ENCODE results near the gene DGKI. TPM values are rescaled to one million over a fixed set of nuclear protein-coding genes. Genes with fewer than 3 reads are reported as not detected.
A peak's percentile ranks its signal among the peaks of the same experiment; 100 is the strongest.

Gene DGKI
- polyA plus RNA-seq, 2 of the 4 experiments (the other 2 are of a cell fraction), result 0.05 to 0.08 TPM

DNA sequence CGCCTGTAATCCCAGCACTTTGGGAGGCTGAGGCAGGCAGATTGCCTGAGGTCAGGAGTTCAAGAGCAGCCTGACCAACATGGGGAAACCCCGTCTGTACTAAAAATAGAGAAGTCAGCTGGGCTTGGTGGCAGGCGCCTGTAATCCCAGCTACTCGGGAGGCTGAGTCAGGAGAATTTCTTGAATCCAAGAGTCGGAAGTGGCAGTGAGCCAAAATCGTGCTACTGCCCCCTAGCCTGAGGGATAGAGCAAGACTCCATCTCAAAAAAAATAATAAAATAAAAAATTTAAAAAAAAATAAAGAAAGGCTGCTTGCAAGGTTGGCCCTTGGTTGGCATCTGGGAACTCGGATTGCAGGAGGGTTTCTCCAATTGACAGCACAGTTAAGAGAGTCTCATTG lies 221.6 kb downstream of the DGKI start:
- 35% methylated on average over 7 of the region's 7 CpGs for WGBS (ENCODE audit: missing lambda C conversion rate)
- no peaks in the 10 kb centered on the region for H3K9me3 ChIP-seq
- H3K4me1 ChIP-seq, result no peaks in the 10 kb centered on the region
- TF ChIP-seq POLR2A (IDR thresholded peaks at IDR 0.05; ENCODE audit: low read length) (no peak), FOXS1 (CRISPR knock-in tag; IDR thresholded peaks at IDR 0.05) (no peak), FOSB (CRISPR knock-in tag; IDR thresholded peaks at IDR 0.05) (no peak), TFCP2L1 (CRISPR knock-in tag; IDR thresholded peaks at IDR 0.05) (no peak), NR3C1 (IDR thresholded peaks at IDR 0.05) (no peak), CHD2 (IDR thresholded peaks at IDR 0.05; ENCODE audit: low read length, partially characterized antibody) (no peak), CBX2 (IDR thresholded peaks at IDR 0.05; ENCODE audit: borderline replicate concordance, low read depth) (no peak), ESRRA (IDR thresholded peaks at IDR 0.05; ENCODE audit: borderline replicate concordance, low read length) (no peak), ZNF302 (CRISPR knock-in tag; IDR thresholded peaks at IDR 0.05) (no peak), KDM1A (IDR thresholded peaks at IDR 0.05; ENCODE audit: low read depth) (no peak), BHLHE40 (IDR thresholded peaks at IDR 0.05; ENCODE audit: low read depth, low read length) (no peak), SREBF2 (IDR thresholded peaks at IDR 0.05) (no peak)
- DNase-seq (ENCODE audit: low read depth in 1 of 2, low spot score in 1 of 2) (peak in 1 of 2 experiments; percentile 9), FAIRE-seq (no peak), ATAC-seq (no peak)
- POLR2A ChIA-PET, result no interaction called here
- H3K27ac ChIP-seq, result no peak overlapping the region
- CTCF ChIA-PET, result interaction anchor here (1.0 kb wide), 1 partner anchor 19 kb away, joined by 4 read pairs; no protein-coding TSS in a partner anchor
- H3K4me3 ChIP-seq, result no peak overlapping the region
- no peak overlapping the region for H3K4me2 ChIP-seq

DNA sequence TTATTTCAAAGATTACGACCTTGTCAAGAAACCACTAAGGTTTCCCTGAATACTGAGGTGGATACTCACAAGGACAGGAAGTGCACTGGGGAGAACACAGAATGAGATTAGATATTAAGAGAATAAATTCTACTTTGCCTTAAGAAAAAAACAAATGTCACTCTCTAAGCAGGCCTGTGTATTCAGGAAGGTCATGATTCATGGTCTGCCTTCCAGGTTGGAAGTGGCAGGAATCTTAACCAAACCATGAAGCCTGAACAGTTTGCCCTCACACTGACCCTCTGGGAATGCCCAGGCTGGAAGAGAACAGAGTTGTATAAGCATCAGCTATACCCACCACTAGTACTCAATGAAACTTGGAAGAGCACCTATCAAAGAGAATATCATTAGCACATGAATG lies 227.6 kb downstream of the DGKI start:
- DNase-seq (ENCODE audit: low read depth in 1 of 2, low spot score in 1 of 2), result no peak
- POLR2A ChIA-PET, result no interaction called here
- no peak overlapping the region for H3K27ac ChIP-seq
- 11% methylated on average over 1 of the region's 1 CpG for WGBS (ENCODE audit: missing lambda C conversion rate)
- CTCF ChIA-PET, result no interaction called here
- H3K9me3 ChIP-seq, result no peaks in the 10 kb centered on the region
- FAIRE-seq, result no peak
- no peaks in the 10 kb centered on the region for H3K4me1 ChIP-seq
- no peak for TF ChIP-seq NPAS2 (CRISPR knock-in tag; IDR thresholded peaks at IDR 0.05; ENCODE audit: borderline replicate concordance)
- no peak for TF ChIP-seq EHF (CRISPR knock-in tag; IDR thresholded peaks at IDR 0.05)
- TF ChIP-seq FOSL2 (IDR thresholded peaks at IDR 0.05), result no peak
- no peak for TF ChIP-seq FOSL2 (CRISPR knock-in tag; IDR thresholded peaks at IDR 0.05)
- no peak for TF ChIP-seq FOXS1 (CRISPR knock-in tag; IDR thresholded peaks at IDR 0.05)
- no peak for TF ChIP-seq POLR2AphosphoS2 (conservative IDR thresholded peaks at IDR 0.05; ENCODE audit: low read length)
- no peak for TF ChIP-seq ZSCAN20 (CRISPR knock-in tag; IDR thresholded peaks at IDR 0.05)
- no peak overlapping the region for H3K4me2 ChIP-seq
- ATAC-seq, result no peak
- H3K4me3 ChIP-seq, result no peak overlapping the region

DNA sequence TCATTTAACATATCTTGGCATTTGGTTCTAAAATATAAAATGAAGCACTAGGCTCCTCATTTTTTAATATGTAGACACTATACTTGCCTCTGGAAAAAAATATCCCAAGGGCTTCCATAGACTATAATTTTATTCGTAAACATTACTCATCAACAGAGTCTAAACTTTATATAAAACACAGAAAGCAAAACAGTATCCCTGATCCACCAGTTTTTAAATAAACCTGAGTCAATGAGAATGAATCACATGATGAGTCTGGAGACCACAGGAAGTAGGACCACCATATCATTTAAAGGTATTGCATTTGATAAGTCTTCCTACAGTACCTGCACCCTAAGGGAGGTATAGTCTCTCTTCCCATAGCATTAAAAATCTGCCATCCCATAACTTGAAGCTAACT lies 228.0 kb downstream of the DGKI start:
- TF ChIP-seq, protein P1, sequence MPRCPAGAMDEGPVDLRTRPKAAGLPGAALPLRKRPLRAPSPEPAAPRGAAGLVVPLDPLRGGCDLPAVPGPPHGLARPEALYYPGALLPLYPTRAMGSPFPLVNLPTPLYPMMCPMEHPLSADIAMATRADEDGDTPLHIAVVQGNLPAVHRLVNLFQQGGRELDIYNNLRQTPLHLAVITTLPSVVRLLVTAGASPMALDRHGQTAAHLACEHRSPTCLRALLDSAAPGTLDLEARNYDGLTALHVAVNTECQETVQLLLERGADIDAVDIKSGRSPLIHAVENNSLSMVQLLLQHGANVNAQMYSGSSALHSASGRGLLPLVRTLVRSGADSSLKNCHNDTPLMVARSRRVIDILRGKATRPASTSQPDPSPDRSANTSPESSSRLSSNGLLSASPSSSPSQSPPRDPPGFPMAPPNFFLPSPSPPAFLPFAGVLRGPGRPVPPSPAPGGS (IDR thresholded peaks at IDR 0.05), result no peak
- TF ChIP-seq MYC (IDR thresholded peaks at IDR 0.05; ENCODE audit: borderline replicate concordance, low read length), result no peak
- TF ChIP-seq CEBPB (IDR thresholded peaks at IDR 0.05), result no peak
- no peak for TF ChIP-seq FOSL2 (IDR thresholded peaks at IDR 0.05)
- no peak for TF ChIP-seq FOSL2 (CRISPR knock-in tag; IDR thresholded peaks at IDR 0.05)
- TF ChIP-seq NPAS2 (CRISPR knock-in tag; IDR thresholded peaks at IDR 0.05; ENCODE audit: borderline replicate concordance), result no peak
- no peak for TF ChIP-seq POLR2A (IDR thresholded peaks at IDR 0.05; ENCODE audit: low read length)
- no peak for TF ChIP-seq EHF (CRISPR knock-in tag; IDR thresholded peaks at IDR 0.05)
- TF ChIP-seq CBX8 (IDR thresholded peaks at IDR 0.05), result no peak
- Histone ChIP-seq H3K4me1 (no peaks in the 10 kb centered on the region), H3K27ac (no peak overlapping the region), H3K4me3 (no peak overlapping the region), H3K9me3 (no peaks in the 10 kb centered on the region), H3K4me2 (no peak overlapping the region)
- CTCF ChIA-PET, result no interaction called here
- ATAC-seq, result no peak
- FAIRE-seq, result no peak
- POLR2A ChIA-PET, result no interaction called here
- 83% methylated on average over 1 of the region's 1 CpG for WGBS (ENCODE audit: missing lambda C conversion rate)
- no peak for DNase-seq (ENCODE audit: low read depth in 1 of 2, low spot score in 1 of 2)

DNA sequence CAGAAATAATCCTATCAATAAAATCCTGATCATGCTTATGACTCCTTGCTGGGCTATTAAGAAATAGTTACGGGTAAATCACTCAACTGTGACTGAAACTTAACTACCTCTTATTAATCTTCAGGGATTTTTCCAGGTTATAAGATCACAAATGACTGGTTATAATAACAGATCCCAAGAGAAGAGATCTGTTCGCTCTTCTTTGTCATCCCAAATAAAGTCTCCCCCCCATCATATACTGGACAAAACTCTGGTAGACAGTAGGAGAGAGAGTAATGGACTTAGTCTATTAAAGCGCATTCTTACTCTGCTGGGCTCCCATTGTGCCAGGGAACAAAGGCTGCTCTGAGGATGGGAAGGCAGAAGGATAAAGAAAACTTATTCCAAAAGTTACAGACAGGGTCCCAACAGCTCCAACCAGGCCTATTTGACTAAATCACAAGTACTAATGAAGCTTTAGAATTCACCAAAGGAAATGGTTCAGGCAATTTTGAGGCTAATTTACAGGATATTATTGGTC lies 233.7 kb downstream of the DGKI start:
- no peak for FAIRE-seq
- H3K4me3 ChIP-seq, result no peak overlapping the region
- DNase-seq (ENCODE audit: low read depth in 1 of 2, low spot score in 1 of 2), result no peak
- POLR2A ChIA-PET, result no interaction called here
- no peak for ATAC-seq
- H3K4me1 ChIP-seq, result no peaks in the 10 kb centered on the region
- TF ChIP-seq, protein P2, sequence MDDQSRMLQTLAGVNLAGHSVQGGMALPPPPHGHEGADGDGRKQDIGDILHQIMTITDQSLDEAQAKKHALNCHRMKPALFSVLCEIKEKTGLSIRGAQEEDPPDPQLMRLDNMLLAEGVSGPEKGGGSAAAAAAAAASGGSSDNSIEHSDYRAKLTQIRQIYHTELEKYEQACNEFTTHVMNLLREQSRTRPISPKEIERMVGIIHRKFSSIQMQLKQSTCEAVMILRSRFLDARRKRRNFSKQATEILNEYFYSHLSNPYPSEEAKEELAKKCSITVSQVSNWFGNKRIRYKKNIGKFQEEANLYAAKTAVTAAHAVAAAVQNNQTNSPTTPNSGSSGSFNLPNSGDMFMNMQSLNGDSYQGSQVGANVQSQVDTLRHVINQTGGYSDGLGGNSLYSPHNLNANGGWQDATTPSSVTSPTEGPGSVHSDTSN (IDR thresholded peaks at IDR 0.05), result no peak
- TF ChIP-seq, protein P3, sequence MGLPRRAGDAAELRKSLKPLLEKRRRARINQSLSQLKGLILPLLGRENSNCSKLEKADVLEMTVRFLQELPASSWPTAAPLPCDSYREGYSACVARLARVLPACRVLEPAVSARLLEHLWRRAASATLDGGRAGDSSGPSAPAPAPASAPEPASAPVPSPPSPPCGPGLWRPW (IDR thresholded peaks at IDR 0.05), result no peak
- TF ChIP-seq FOXS1 (CRISPR knock-in tag; IDR thresholded peaks at IDR 0.05), result no peak
- TF ChIP-seq POLR2AphosphoS2 (conservative IDR thresholded peaks at IDR 0.05; ENCODE audit: low read length), result no peak
- no peak for TF ChIP-seq TP53 (CRISPR knock-in tag; IDR thresholded peaks at IDR 0.05)
- H3K9me3 ChIP-seq, result no peaks in the 10 kb centered on the region
- CTCF ChIA-PET, result interaction anchor here (0.6 to 1.2 kb wide), 3 partner anchors 9 to 389 kb away, joined by 3 read pairs; partner anchors contain the start of gene CREB3L2
- no peak overlapping the region for H3K4me2 ChIP-seq
- WGBS (ENCODE audit: missing lambda C conversion rate), result 20% methylated on average over 3 of the region's 3 CpGs
- H3K27ac ChIP-seq, result no peak overlapping the region
